Activated CD8-positive, alpha-beta T cell treated with anti-CD3 and anti-CD28 coated beads for 36 hours (primary cell): ENCODE results near the gene SEMA6C. TPM values are rescaled to one million over a fixed set of nuclear protein-coding genes. Genes with fewer than 3 reads are reported as not detected.

Experiments
- ATAC-seq: fragments of 200-7000 bp; cut with Tn5 transposase; one replicate; pipeline ENCODE4 v1.10.0; 2021; ENCODE audit warnings: mild to moderate bottlenecking, moderate library complexity
- CTCF ChIA-PET: fragments of 350-600 bp; sonication (Branson Sonifier 250); formaldehyde crosslinking; loops from one replicate; lab custom pipeline; 2021; ENCODE audit warnings: antibody characterized with exemption; lab: Charles Lee
- POLR2A ChIA-PET: fragments of 350-600 bp; sonication (Branson Sonifier 250); formaldehyde crosslinking; loops from one replicate; lab custom pipeline; 2021; ENCODE audit warnings: antibody characterized with exemption; lab: Charles Lee
- DNase-seq: peaks from one replicate; pipeline ENCODE4 v3.0.0-alpha.2; 2020
- H3K27ac Mint-ChIP-seq: one replicate; pipeline ENCODE4 v1.8.0; 2021; ENCODE audit warnings: mild to moderate bottlenecking, mixed read lengths
- H3K27me3 Mint-ChIP-seq: one replicate; pipeline ENCODE4 v1.8.0; 2021; ENCODE audit warnings: mixed read lengths
- H3K36me3 Mint-ChIP-seq: one replicate; pipeline ENCODE4 v1.8.0; 2021; ENCODE audit warnings: low read depth, mixed read lengths
- H3K4me1 Mint-ChIP-seq: one replicate; pipeline ENCODE4 v1.8.0; 2021; ENCODE audit warnings: low read depth, mixed read lengths
- H3K4me3 Mint-ChIP-seq: one replicate; pipeline ENCODE4 v1.8.0; 2021; ENCODE audit warnings: mild to moderate bottlenecking, moderate library complexity, mixed read lengths
- H3K9me3 Mint-ChIP-seq: one replicate; pipeline ENCODE4 v1.8.0; 2021; ENCODE audit warnings: mixed read lengths
- CTCF ChIP-seq: fragments of 200-600 bp; IDR thresholded peaks from one replicate; pipeline ENCODE4 v1.8.0; 2022; ENCODE audit warnings: antibody characterized with exemption, mild to moderate bottlenecking
- intact Hi-C: fragments of 100-400 bp; cut with micrococcal nuclease; formaldehyde crosslinking; loops from one replicate; pipeline ENCODE4 v1.10.0; 2022
- total RNA-seq, 2 experiments: library from RNA; stranded (reverse); gene quantifications; one replicate each; pipeline ENCODE4 v1.2.3, GENCODE V29; 2021

The SEMA6C gene
- total RNA-seq, 2 experiments from 2014 or later, result 3.4 to 3.7 TPM

GRCh38 chr1:151142411-151143056 is 3.9 kb downstream of the SEMA6C start:
- no peak overlapping the region for H3K27ac Mint-ChIP-seq
- peaks cover 6% of the 10 kb centered on the region for H3K4me1 Mint-ChIP-seq
- TF ChIP-seq CTCF, result no peak
- H3K36me3 Mint-ChIP-seq, result no peaks in the 10 kb centered on the region
- intact Hi-C loops, result no loop called here
- no peak for DNase-seq
- POLR2A ChIA-PET, result interaction anchor here (0.6 to 5.1 kb wide), 5 partner anchors 11 to 118 kb away, joined by 3 to 21 read pairs (median 3); partner anchors contain the start of gene TNFAIP8L2
- CTCF ChIA-PET, result interaction anchor here (2.1 to 3.0 kb wide), 4 partner anchors 11 to 42 kb away, joined by 10 to 18 read pairs (median 12); partner anchors contain the start of gene TNFAIP8L2
- peaks cover 3% of the 10 kb centered on the region for H3K27me3 Mint-ChIP-seq
- no peaks in the 10 kb centered on the region for H3K9me3 Mint-ChIP-seq
- H3K4me3 Mint-ChIP-seq, result no peak overlapping the region
- no peak for ATAC-seq

- ChIA-PET CTCF (no interaction called here), POLR2A (no interaction called here)
- ATAC-seq, result no peak
- H3K4me3 Mint-ChIP-seq, result no peak overlapping the region
- no peaks in the 10 kb centered on the region for H3K36me3 Mint-ChIP-seq
- no peaks in the 10 kb centered on the region for H3K4me1 Mint-ChIP-seq
- intact Hi-C loops, result no loop called here
- no peaks in the 10 kb centered on the region for H3K9me3 Mint-ChIP-seq
- no peak overlapping the region for H3K27ac Mint-ChIP-seq
- no peak for DNase-seq
- no peaks in the 10 kb centered on the region for H3K27me3 Mint-ChIP-seq
- TF ChIP-seq CTCF, result no peak
Measured at GRCh38 chr1:151137789-151138188, 8.6 kb downstream of the SEMA6C start.

GRCh38 chr1:151135433-151136385 is 10.7 kb downstream of the SEMA6C start:
- DNase-seq (no peak), ATAC-seq (no peak)
- peaks cover 11% of the 10 kb centered on the region for H3K4me1 Mint-ChIP-seq
- no peak overlapping the region for H3K4me3 Mint-ChIP-seq
- H3K36me3 Mint-ChIP-seq, result no peaks in the 10 kb centered on the region
- ChIA-PET POLR2A (interaction anchor here (0.9 to 1.6 kb wide), 4 partner anchors 10 to 54 kb away, joined by 3 to 4 read pairs (median 3); partner anchors contain the start of genes TNFAIP8L2 and VPS72), CTCF (interaction anchor here (0.6 to 2.3 kb wide), 7 partner anchors 10 to 36 kb away, joined by 3 to 7 read pairs (median 4); partner anchors contain the start of genes SEMA6C and TNFAIP8L2)
- intact Hi-C loops, result no loop called here
- TF ChIP-seq CTCF, result no peak
- H3K27me3 Mint-ChIP-seq, result no peaks in the 10 kb centered on the region
- H3K9me3 Mint-ChIP-seq, result no peaks in the 10 kb centered on the region
- H3K27ac Mint-ChIP-seq, result no peak overlapping the region

GRCh38 chr1:151134991-151135390 is 11.4 kb downstream of the SEMA6C start:
- no peak for TF ChIP-seq CTCF
- H3K27ac Mint-ChIP-seq, result no peak overlapping the region
- intact Hi-C loops, result no loop called here
- ChIA-PET CTCF (interaction anchor here (1.1 to 2.3 kb wide), 4 partner anchors 11 to 35 kb away, joined by 4 to 7 read pairs (median 6); partner anchors contain the start of genes SEMA6C and TNFAIP8L2), POLR2A (interaction anchor here (0.9 to 1.6 kb wide), 3 partner anchors 11 to 24 kb away, joined by 3 to 4 read pairs (median 3); partner anchors contain the start of gene TNFAIP8L2)
- H3K27me3 Mint-ChIP-seq, result no peaks in the 10 kb centered on the region
- no peak overlapping the region for H3K4me3 Mint-ChIP-seq
- no peaks in the 10 kb centered on the region for H3K36me3 Mint-ChIP-seq
- peaks cover 12% of the 10 kb centered on the region for H3K4me1 Mint-ChIP-seq
- DNase-seq (no peak), ATAC-seq (no peak)
- no peaks in the 10 kb centered on the region for H3K9me3 Mint-ChIP-seq
